HG03045 (cell line): ENCODE results near the gene RPTOR.

Experiments
- ATAC-seq: cut with Tn5 transposase; IDR thresholded peaks from one replicate; pipeline ENCODE4 v1.9.1; 2021; ENCODE audit warnings: mild to moderate bottlenecking, moderate library complexity; ENCODE audit not compliant: unreplicated experiment

RPTOR gene

GRCh38 chr17:80938556-80938955 lies 393.9 kb downstream of the RPTOR start:
- ATAC-seq = no peak

DNA sequence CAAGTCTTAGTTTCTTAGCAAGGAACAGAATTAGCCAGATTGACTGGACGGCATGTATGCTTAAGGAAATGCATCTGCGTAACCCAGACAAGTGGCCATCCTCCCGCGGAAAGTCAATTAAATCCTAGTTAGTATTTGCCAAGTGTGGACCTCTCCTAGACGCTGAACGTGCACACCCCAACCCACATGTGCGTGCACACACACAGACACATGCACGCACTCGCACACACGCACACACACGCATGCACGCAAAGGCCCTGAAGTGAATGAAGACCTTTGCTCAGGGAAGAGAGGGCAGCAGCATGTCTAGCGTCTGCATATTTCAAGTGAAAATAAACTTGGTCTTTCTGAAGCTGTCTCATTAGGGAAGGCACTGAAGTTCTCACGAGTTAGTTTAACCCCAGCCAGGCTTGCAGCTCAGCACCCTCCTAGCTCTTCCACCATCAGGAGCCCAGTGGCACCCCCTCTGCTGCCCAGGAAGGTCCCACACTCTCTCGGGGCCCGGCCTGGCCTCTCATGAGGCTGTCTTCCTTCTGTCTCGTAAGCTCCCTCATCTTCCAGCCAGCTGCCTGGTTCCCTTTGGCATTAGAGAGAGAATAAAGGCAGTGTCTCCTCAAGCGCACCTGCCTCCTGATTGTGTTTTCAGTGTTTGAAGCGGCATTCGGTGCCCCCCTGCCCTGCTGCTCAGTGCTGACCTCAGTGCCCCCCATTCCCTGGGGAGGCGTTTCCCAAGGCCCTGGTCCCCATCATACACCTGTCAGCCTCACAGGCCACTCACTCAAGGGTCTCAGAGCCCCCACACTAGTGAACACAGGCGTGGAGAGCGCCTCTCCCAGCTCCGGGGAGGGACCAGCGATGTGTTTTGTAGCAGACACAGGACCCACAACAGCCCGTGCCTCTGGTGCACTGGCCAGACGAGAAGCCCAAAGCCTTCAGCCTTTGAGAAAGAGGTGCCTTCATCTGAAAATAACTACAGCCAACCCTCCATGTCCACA lies 394.8 kb downstream of the RPTOR start:
- ATAC-seq = no peak

DNA sequence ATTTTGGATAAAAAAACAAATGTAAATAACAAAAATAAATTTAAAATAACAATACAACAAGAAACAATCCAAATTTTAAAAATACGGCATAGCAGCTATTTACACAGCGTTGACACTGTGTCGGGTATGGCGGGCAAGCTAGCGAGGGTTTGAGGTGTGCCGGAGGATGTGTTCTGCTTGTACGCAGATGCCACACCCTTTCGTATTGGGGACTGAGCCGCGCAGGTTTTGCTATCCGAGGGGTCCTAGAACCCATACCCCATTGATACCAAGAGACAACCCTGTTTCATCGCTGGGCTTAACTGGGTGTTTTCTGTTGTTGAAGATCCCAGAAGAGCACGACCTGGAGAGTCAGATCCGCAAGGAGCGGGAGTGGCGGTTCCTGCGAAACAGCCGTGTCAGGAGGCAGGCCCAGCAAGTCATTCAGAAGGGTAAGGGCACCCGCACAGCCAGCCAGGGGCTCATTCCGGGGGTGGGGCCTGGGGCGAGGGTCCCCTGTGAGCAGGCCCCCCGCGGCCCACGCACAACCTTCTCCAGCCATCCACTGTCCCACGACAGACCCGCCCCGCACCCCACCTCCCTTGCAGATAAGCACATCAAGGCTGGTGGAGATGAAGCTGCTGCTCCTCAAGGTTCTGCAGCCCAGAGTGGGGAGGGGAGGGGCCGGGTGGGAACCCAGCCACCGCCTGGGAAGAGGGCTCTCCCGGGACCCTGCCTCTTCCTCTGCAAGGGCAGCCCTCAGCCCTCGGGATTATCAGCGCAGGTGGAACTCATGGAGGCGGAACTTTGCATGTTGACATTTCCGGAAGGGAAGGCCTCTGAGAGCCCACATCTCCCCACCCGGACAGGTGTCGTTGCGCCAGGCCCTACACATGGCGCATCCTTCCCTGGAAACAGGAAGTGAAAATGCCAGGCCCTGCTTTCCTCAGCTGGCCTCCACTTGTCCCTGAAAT lies 395.8 kb downstream of the RPTOR start:
- no peak for ATAC-seq

DNA sequence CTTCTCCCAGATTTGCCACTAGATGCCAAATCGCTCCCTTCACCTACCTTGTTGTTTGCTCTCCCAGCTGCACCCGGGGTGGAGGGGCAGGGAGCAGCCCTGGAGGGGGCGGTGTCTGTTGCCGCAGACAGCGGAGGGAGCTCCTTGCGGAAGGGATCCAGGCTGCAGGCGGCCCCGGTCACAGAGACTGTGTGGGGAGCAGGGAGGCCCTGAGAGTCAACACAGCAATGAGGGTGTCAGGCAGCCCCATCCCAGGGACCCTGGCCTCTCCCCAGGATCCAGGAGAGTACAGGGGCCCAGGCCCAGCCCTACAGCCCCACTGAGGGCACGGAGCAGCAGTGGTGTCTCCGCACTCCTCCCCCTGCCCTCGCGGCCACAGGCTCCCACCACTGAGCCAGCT lies 396.5 kb downstream of the RPTOR start:
- no peak for ATAC-seq

- no peak for ATAC-seq
These were observed 397.2 kb downstream of the RPTOR start for GRCh38 chr17:80941743-80942422.

GRCh38 chr17:80942423-80943345 lies 398.0 kb downstream of the RPTOR start:
- ATAC-seq = no peak

DNA sequence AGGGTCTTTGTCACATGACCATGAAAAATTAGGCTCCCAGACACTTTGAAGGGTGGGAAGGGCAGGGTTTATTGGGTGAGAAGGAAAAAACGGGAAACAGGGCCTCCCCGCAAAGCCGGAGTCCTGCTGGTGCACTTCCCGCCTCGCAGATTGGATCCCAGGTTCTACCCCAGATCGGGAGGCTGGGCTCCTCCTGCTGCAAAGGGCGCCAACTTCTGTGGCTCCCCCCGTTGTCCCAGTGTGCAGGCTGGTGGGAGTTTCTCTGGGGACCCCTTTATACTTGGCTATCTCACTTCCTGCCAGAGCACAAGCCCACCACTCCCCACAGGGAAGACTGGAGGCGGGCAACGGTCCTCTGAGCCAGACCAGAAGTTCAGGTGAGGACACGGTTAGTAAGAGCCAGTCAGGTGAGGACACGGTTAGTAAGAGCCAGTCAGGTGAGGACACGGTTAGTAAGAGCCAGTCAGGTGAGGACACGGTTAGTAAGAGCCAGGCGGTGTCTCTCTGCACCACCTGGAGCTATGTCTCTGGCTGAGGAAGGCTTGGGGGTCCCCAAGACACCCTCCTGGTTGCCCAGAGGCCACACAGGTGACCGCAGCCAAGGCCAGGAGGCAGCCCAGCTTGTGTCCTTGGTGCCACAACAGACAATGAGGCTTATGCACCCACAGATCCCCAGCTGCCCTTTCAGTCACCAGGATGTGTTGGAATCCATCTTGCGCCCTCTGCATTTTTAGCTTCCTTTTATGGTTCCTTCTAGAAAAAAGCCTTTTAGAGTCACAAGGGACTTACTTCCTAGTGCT lies 398.9 kb downstream of the RPTOR start:
- no peak for ATAC-seq

- no peak for ATAC-seq
These were observed 399.7 kb downstream of the RPTOR start for GRCh38 chr17:80944326-80944725.

GRCh38 chr17:80945736-80946135 lies 401.1 kb downstream of the RPTOR start:
- ATAC-seq = no peak

DNA sequence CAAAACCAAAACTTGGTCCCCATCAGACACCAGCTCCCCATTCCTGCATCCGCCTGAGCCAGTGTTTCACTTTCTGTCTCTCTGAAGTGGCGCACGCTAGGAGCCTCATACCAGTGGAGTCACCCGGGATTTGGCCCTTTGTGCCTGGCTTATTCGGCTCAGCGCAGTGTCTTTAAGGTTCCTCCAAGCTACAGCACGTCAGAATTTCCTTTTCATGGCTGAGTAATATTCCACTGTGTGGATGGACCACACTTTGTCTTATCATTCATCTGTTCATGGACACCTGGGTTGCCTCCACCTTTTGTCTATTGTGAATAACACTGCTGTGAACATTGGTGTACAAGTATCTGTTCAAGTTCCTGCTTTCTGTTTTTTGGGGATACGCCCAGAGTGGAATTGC lies 401.8 kb downstream of the RPTOR start:
- no peak for ATAC-seq

GRCh38 chr17:80947200-80947940 lies 402.7 kb downstream of the RPTOR start:
- ATAC-seq = no peak

GRCh38 chr17:80948019-80948975 lies 403.7 kb downstream of the RPTOR start:
- no peak for ATAC-seq

DNA sequence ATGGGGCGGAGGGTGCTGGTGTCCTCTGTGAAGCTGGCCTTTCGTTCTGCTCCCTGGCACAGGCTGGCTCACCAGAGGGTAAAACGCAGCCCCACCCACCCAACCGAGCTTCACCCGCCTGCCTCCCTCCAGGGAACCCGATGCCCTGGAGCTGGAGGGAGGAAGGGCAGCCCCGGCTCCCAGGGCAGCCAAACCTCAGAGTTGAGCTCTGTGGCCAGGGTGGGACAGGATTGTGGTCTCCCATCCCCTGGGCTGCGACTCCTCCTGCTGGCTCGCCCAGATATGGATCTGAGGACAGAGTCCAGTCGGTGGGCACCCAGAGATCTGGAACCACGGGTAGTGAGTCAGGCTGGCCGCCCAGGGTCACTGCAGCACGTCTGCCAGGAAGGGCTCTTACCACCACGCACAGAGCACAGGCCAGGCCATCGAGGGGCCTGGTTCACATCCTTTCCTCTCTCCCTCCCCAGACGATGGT lies 404.4 kb downstream of the RPTOR start:
- ATAC-seq = no peak

DNA sequence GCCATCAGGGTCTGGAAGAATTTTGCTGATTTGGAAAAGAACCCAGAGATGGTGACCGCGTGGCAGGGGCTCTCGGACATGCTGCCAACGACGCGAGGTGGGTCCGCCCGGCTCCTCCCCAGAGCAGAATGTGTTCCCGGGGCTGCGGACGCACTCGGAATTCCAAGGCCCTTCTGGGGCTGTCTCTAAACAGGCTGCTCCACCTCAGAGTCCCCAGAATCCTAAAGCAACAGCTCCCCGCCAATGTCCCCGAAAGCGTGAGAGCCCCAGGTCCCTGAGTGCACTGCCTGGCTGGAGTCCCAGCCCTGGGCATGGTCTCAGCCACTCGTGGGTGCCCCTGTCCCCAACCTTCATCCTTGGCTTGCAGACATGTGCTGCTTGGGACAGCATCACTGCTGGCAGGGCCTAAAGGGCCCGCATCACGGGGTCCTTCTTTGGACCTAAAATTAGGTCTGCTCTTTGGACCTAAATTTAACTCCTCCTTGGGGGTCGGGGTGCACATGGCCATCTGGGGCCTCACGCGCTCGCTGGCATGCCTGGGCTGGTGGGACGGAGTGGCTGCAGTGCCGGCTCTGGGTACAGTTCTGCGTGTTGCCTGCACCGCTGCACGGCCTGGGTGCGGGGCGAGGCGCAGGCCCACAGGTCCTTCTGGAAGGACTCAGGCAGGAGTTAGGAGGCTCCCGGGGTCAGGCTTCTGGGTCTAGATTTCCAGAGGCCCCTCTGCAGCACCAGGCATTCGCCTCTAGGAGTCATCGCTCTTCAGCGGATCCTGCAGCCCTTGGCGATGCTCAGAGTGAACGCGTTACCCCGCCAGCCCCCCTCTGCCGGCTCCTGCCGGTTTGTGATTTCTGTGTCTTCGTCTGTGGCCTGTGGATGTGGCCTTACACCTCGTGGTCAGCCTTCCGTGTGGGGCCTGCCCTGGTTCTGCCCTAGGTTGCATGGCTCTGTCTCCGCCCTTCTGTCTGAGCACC lies 405.1 kb downstream of the RPTOR start:
- no peak for ATAC-seq

DNA sequence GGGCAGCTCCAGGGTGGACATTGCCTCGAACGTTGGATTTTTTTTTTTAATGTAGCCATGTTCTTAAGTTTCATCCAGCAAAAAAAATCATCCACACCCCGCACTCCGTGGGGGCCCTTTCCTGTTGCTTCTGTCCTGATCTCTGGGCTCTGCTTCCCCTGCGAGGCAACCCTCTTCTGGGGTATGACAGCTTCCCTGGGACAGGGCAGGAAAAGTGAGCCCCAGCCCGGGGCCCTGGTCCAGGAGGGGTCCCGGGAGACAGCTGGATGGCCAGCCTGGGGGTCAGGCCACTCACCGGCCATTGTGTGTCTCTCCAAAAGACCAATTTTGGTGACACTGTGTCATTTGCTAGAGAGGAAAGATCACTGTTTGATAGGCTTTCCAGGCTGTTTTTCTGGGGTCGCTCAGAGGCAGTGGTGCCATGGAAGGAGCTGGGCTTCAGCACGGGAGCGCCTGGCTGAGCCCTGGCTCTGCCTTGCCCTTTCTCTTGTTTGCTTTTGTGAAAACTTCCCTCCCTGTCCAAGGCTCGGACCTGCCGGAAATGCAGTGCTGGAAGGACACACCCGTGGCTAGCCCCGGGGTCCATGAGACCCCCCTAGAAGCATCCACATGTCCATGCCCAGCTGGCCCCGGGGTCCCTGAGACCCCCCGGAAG lies 406.0 kb downstream of the RPTOR start:
- no peak for ATAC-seq
